Lung (tissue), 12 donors: ENCODE results near the gene JADE3. TPM values are rescaled to one million over a fixed set of nuclear protein-coding genes. Genes with fewer than 3 reads are reported as not detected.

ENCODE experiments used
- ATAC-seq: fragments of 200-7000 bp; cut with Tn5 transposase; one replicate; pipeline ENCODE4 v1.9.1; 2020; ENCODE audit warnings: moderate number of reproducible peaks; ENCODE audit not compliant: insufficient read depth, low FRiP score
- DNase-seq, 3 donors: peaks; one replicate each; pipeline ENCODE4 v3.0.0-alpha.2; 2013 to 2017
- H3K27ac ChIP-seq, 2 donors: one replicate each; pipeline ENCODE4 v1.5.1; 2013; ENCODE audit warnings: mild to moderate bottlenecking in 2 of 2, moderate library complexity in 2 of 2, control low read depth in 1 of 2, inconsistent platforms in 1 of 2, low read depth in 1 of 2, low read length in 1 of 2
- H3K27me3 ChIP-seq, 3 donors: one replicate each; pipeline ENCODE4 v1.5.1; 2013; ENCODE audit warnings: low read length in 2 of 3; ENCODE audit not compliant: control insufficient read depth in 3 of 3, insufficient read depth in 3 of 3
- H3K36me3 ChIP-seq, 4 donors: one replicate each; pipeline ENCODE4 v1.5.1; 2013; ENCODE audit warnings: low read length in 4 of 4, mild to moderate bottlenecking in 1 of 4, moderate library complexity in 1 of 4; ENCODE audit not compliant: control insufficient read depth in 4 of 4, insufficient read depth in 4 of 4
- H3K4me1 ChIP-seq, 5 donors: one replicate each; pipeline ENCODE4 v1.5.1; 2013; ENCODE audit warnings: low read length in 5 of 5, mild to moderate bottlenecking in 2 of 5, moderate library complexity in 1 of 5; ENCODE audit not compliant: control insufficient read depth in 5 of 5, insufficient read depth in 5 of 5
- H3K4me3 ChIP-seq: one replicate; pipeline ENCODE4 v1.5.1; 2013; ENCODE audit warnings: mild to moderate bottlenecking, control low read depth, moderate library complexity
- H3K9ac ChIP-seq, 2 donors: one replicate each; pipeline ENCODE4 v1.5.1; 2013; ENCODE audit warnings: low read length in 2 of 2, control low read depth in 1 of 2; ENCODE audit not compliant: insufficient read depth in 1 of 2
- H3K9me3 ChIP-seq, 4 donors: one replicate each; pipeline ENCODE4 v1.5.1; 2013; ENCODE audit warnings: low read length in 3 of 4, mild to moderate bottlenecking in 1 of 4, moderate library complexity in 1 of 4; ENCODE audit not compliant: control insufficient read depth in 4 of 4, insufficient read depth in 3 of 4
- WGBS, 2 donors: extraction: QIAGEN DNeasy Blood & Tissue Kit; methylation state at CpG; one replicate each; pipeline ENCODE4 v1.1.7; 2013; 5-methylcytosine and 5-hydroxymethylcytosine counted together
- polyA plus RNA-seq, 2 donors: library from polyadenylated mRNA; stranded (reverse); fragments of 200-250 nt; gene quantifications; one replicate each; pipeline ENCODE4 v1.2.1, GENCODE V29; 2013
- total RNA-seq, 2 donors: library from RNA; depleted of rRNA in 1 of 2; stranded (reverse); fragments of >200 nt in 1 of 2; gene quantifications; one replicate each; pipeline ENCODE4 v1.2.1, GENCODE V29; 2014 to 2021
- TF ChIP-seq, protein P1 (sequence below): IDR thresholded peaks from 2 replicates; pipeline ENCODE4 v1.5.1; 2012; ENCODE audit warnings: mild to moderate bottlenecking; ENCODE audit errors: control extremely low read depth, extremely low read depth
- donor health status: control.
- donor health status: control.
- donor health status: Bipolar disorder and iron deficiency.
- donor health status: healthy.
- donor health status: DM: yes; HTN: yes; CAD: no.

JADE3 gene
- total and polyA plus RNA-seq, 4 donors: 2.9 to 13.9 (median 5.8) TPM

DNA sequence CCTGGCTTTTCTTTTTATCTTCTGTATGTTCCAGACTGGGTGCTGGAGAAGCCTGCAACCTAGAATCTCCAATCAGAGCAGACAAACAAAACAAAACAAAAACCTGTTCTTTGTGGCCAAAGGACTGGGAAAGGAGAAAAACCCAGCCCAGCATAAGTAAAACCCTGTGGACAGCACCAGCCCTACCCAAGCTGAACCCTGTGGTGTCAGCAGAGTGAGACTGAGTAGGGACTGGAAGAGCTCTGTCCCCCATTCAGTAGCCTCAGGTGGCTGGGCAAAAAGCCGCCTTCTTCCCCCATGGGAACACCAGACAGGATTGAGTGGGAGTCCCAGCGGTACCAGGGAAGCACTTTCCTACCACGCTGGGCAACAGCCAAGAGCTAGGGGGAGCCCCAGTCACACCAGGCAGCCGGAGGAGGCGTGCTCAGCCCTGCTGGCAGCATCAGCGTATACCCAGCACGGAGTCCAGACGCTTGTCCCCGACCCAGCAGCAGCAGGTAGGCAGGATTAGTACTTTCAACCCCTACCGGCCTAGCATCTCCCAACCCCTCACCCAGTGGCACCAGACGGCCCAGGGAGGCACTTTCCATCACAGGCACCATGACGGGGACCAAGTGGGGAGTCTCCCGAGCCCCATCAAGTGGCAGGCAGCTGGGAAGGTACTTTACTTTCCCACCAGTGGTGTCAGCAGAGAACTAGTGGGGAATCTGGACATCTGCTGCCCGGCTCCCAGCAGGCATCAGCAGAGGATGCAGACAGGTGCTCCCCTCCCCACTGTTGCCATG is 8.6 kb upstream of the JADE3 start:
- DNase-seq (peak; percentile 80 to 85 (median 83)), ATAC-seq (peak; percentile 86)
- no peak overlapping the region for H3K4me3 ChIP-seq
- TF ChIP-seq, protein P1, sequence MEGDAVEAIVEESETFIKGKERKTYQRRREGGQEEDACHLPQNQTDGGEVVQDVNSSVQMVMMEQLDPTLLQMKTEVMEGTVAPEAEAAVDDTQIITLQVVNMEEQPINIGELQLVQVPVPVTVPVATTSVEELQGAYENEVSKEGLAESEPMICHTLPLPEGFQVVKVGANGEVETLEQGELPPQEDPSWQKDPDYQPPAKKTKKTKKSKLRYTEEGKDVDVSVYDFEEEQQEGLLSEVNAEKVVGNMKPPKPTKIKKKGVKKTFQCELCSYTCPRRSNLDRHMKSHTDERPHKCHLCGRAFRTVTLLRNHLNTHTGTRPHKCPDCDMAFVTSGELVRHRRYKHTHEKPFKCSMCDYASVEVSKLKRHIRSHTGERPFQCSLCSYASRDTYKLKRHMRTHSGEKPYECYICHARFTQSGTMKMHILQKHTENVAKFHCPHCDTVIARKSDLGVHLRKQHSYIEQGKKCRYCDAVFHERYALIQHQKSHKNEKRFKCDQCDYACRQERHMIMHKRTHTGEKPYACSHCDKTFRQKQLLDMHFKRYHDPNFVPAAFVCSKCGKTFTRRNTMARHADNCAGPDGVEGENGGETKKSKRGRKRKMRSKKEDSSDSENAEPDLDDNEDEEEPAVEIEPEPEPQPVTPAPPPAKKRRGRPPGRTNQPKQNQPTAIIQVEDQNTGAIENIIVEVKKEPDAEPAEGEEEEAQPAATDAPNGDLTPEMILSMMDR: peak; percentile 48
- H3K9ac ChIP-seq: no peak overlapping the region
- H3K27me3 ChIP-seq: peaks cover 0 to 13% (median 12%) of the 10 kb centered on the region in 3 donors
- no peaks in the 10 kb centered on the region for H3K36me3 ChIP-seq
- 4 to 11% methylated on average over 11 to 14 of the region's 14 CpGs for WGBS, 2 donors
- no peaks in the 10 kb centered on the region for H3K9me3 ChIP-seq
- H3K4me1 ChIP-seq: no peaks in the 10 kb centered on the region
- no peak overlapping the region for H3K27ac ChIP-seq

DNA sequence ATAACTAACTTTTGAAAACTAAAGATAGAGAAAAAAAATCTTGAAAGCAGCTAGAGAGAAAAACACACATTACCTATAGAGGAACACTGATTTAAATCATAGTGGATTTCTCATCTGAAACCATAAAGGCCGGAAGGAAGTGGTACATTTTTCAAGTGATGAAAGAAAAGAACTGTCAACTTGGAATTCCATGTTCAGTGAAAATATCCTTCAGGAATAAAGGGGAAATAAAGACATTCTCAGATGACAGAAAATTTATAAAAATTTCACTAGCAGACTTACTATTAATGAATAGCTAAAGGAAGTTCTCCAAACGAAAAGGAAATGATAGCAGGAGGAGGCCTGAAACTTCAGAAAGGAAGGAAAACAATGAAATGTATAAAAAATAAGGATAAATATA is 7.6 kb upstream of the JADE3 start:
- no peak for ATAC-seq
- no peak for DNase-seq
- Histone ChIP-seq H3K27ac (no peak overlapping the region), H3K4me1 (no peaks in the 10 kb centered on the region), H3K4me3 (no peak overlapping the region), H3K9me3 (no peaks in the 10 kb centered on the region), H3K9ac (no peak overlapping the region), H3K36me3 (no peaks in the 10 kb centered on the region), H3K27me3 (peaks cover 0 to 18% (median 15%) of the 10 kb centered on the region in 3 donors)
- 54 to 70% methylated on average over 2 of the region's 2 CpGs for WGBS, 2 donors
- TF ChIP-seq, protein P1: no peak

DNA sequence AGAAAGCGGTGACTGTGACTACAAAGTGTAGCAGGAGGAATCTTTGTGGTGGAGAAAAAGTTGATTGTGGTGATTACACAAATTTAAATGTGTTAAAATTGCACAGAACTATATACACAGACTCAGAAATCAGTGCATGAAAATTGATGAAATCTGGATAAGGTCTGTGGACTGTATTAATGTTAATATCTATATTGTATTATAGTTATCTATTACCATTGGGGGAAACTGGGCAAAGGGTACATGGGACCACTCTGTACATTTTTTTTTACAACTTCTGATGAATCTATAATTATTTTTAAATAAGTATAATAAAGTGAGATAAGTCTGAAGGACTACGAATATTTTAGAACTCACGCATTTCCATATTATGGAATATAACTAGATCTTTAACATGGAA is 1.8 kb upstream of the JADE3 start:
- Histone ChIP-seq H3K9me3 (peaks cover 0 to 4% (median 0%) of the 10 kb centered on the region in 4 donors), H3K4me1 (peaks cover 0 to 5% (median 0%) of the 10 kb centered on the region in 5 donors), H3K9ac (no peak overlapping the region), H3K27me3 (peaks cover 0 to 17% (median 15%) of the 10 kb centered on the region in 3 donors), H3K27ac (no peak overlapping the region), H3K36me3 (no peaks in the 10 kb centered on the region), H3K4me3 (no peak overlapping the region)
- TF ChIP-seq, protein P1: no peak
- 87 to 98% methylated on average over 3 of the region's 3 CpGs for WGBS, 2 donors
- no peak for DNase-seq
- ATAC-seq: no peak
